ENCODE results near the gene NFIA. TPM values are rescaled to one million over a fixed set of nuclear protein-coding genes. Genes with fewer than 3 reads are reported as not detected.

Gene NFIA
- total RNA-seq, 2 donors from 2014 or later = 75.3 to 81.3 TPM

DNA sequence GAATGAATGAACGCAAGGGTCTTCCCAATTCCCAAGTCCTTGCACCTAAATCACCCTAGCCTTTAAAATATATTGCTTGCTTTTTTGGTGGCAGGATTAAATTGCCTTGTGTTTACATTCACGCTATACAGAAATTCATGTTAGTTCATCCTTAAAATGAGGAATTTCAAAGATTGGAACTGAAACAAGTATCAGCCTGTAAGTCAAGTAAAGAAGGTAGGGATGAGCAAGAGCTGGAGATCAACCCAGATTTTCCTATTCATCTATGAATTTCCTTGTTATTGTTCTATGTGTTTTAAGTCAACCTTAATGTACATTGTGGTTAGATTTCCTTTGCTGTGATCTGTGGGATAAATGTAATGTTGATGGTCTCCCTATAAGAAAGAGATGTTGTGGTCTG lies 248.2 kb downstream of the NFIA start:
- TF ChIP-seq, protein P1, sequence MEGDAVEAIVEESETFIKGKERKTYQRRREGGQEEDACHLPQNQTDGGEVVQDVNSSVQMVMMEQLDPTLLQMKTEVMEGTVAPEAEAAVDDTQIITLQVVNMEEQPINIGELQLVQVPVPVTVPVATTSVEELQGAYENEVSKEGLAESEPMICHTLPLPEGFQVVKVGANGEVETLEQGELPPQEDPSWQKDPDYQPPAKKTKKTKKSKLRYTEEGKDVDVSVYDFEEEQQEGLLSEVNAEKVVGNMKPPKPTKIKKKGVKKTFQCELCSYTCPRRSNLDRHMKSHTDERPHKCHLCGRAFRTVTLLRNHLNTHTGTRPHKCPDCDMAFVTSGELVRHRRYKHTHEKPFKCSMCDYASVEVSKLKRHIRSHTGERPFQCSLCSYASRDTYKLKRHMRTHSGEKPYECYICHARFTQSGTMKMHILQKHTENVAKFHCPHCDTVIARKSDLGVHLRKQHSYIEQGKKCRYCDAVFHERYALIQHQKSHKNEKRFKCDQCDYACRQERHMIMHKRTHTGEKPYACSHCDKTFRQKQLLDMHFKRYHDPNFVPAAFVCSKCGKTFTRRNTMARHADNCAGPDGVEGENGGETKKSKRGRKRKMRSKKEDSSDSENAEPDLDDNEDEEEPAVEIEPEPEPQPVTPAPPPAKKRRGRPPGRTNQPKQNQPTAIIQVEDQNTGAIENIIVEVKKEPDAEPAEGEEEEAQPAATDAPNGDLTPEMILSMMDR (IDR thresholded peaks at IDR 0.05) = no peak
- H3K9me3 ChIP-seq = no peaks in the 10 kb centered on the region
- peaks cover 0 to 21% of the 10 kb centered on the region in 2 donors for H3K4me1 ChIP-seq
- DNase-seq (ENCODE audit: low spot score) = no peak
- H3K36me3 ChIP-seq = no peaks in the 10 kb centered on the region
- no peak overlapping the region for H3K27ac ChIP-seq
- no peaks in the 10 kb centered on the region for H3K27me3 ChIP-seq
- no peak overlapping the region for H3K4me3 ChIP-seq

DNA sequence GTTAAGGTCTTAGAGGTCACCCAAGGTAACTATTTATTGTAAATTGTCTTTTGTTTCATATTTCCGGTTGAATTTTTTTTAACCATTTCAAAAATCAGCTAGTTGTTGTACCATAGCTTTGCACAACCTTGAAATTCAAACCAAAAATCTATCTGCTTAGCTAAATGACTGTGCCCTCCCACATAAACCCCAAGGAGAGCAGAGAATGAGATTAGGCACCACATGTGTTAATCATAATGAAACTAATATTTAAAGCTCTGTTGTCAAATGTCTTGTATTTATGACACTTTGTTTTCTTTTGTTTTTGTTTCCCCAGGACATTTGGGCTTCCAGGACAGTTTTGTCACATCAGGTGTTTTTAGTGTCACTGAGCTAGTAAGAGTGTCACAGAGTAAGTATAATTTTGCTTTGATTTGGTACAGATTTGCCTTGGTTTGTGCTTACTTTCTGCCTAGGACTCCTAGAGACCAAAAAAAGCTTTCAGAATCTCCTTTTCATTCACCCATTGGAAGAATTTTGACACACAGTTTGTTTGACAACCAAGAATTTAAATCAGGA lies 249.9 kb downstream of the NFIA start:
- Histone ChIP-seq H3K27ac (no peak overlapping the region), H3K9me3 (no peaks in the 10 kb centered on the region), H3K4me1 (peaks cover 0 to 31% of the 10 kb centered on the region in 2 donors), H3K4me3 (no peak overlapping the region), H3K27me3 (no peaks in the 10 kb centered on the region), H3K36me3 (no peaks in the 10 kb centered on the region)
- no peak for DNase-seq (ENCODE audit: low spot score)
- TF ChIP-seq, protein P1 (IDR thresholded peaks at IDR 0.05) = no peak

- Histone ChIP-seq H3K27me3 (no peaks in the 10 kb centered on the region), H3K4me1 (peaks cover 0 to 36% of the 10 kb centered on the region in 2 donors), H3K4me3 (no peak overlapping the region), H3K27ac (no peak overlapping the region), H3K9me3 (no peaks in the 10 kb centered on the region), H3K36me3 (no peaks in the 10 kb centered on the region)
- no peak for DNase-seq (ENCODE audit: low spot score)
- TF ChIP-seq, protein P1 (IDR thresholded peaks at IDR 0.05) = no peak
Measured at GRCh38 chr1:61332796-61333195, 250.4 kb downstream of the NFIA start.

DNA sequence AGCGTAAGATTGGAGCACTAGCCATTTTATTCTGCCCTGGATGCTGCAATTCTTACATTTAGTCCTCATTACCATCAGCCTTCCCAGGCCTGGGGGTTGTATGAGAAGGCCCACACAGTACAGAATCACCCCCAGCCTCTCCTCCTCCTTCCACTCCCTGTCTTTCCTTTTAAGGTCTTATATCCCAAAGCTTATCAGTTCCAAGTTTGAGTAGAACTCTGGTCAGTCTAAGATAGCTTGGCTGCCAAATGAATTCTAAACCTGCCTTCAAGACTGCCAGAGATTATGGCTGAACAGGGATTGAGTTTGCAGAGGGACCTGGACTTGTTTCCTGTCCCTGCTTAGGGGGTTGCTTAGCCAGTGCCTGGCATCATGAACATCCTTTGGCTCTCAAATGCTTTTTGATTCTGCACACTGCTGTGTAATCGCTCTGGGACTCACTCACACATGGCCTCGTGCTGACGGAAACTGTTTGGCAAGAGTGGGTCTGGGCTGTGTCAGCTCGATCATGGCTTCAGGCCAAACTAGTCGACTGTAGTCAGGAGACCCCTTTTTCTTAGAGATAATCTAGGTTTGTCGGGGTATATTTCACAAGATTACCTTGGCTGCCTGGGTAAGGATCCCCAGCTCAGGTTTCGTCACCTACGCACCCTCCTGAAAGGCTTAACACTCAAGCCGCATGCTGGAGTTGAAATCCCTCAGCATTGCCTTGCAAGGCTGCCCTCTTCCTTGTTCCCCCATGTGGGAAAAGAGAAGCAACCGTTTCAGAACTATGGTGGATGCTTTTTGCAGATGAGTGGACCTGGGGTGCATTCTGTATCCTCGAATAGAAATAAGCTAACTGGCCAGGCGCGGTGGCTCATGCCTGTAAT lies 252.6 kb downstream of the NFIA start:
- TF ChIP-seq, protein P1 (IDR thresholded peaks at IDR 0.05) = no peak
- H3K9me3 ChIP-seq = no peaks in the 10 kb centered on the region
- H3K36me3 ChIP-seq = no peaks in the 10 kb centered on the region
- H3K27ac ChIP-seq = peak overlapping the region; percentile 62 to 71
- peaks cover 0 to 52% of the 10 kb centered on the region in 2 donors for H3K4me1 ChIP-seq
- DNase-seq (ENCODE audit: low spot score) = peak; percentile 87
- H3K27me3 ChIP-seq = no peaks in the 10 kb centered on the region
- no peak overlapping the region for H3K4me3 ChIP-seq

- no peak for DNase-seq (ENCODE audit: low spot score)
- H3K9me3 ChIP-seq = no peaks in the 10 kb centered on the region
- no peaks in the 10 kb centered on the region for H3K27me3 ChIP-seq
Measured at GRCh38 chr1:61337037-61337436, 254.7 kb downstream of the NFIA start.

More at GRCh38 chr1:61337037-61337436, 254.7 kb downstream of the NFIA start:
- no peak overlapping the region for H3K4me3 ChIP-seq
- H3K36me3 ChIP-seq = no peaks in the 10 kb centered on the region
- TF ChIP-seq, protein P1 (IDR thresholded peaks at IDR 0.05) = peak in 1 of 2 donors; percentile 33
- H3K4me1 ChIP-seq = peaks cover 0 to 51% of the 10 kb centered on the region in 2 donors
- H3K27ac ChIP-seq = peak overlapping the region; percentile 68 to 87
